DOHH2 (cell line): Measurements from ENCODE around the gene IL11.
A peak's percentile ranks its signal among the peaks of the same experiment; 100 is the strongest.

ENCODE experiments used
- H3F3A ChIP-seq: fragments of 200-600 bp; sonication (generic), shearing (Covaris generic); 2 replicates; pipeline ENCODE4 v1.6.0; 2016; ENCODE audit warnings: antibody characterized with exemption, mild to moderate bottlenecking; ENCODE audit not compliant: control insufficient read depth, insufficient read depth
- H3K27ac ChIP-seq: fragments of 200-600 bp; sonication (generic); 2 replicates; pipeline ENCODE4 v1.5.1; 2014; ENCODE audit warnings: low read depth, mild to moderate bottlenecking, low read length, moderate library complexity
- H3K27me3 ChIP-seq: fragments of 200-600 bp; sonication (generic); 2 replicates; pipeline ENCODE4 v1.6.1; 2014; ENCODE audit warnings: mild to moderate bottlenecking, low read length, mixed read lengths; ENCODE audit not compliant: control insufficient read depth
- H3K36me3 ChIP-seq: fragments of 200-600 bp; sonication (generic); 2 replicates; pipeline ENCODE4 v1.6.1; 2014; ENCODE audit warnings: mild to moderate bottlenecking, low read length, moderate library complexity, mixed read lengths; ENCODE audit not compliant: control insufficient read depth
- H3K4me1 ChIP-seq: fragments of 200-600 bp; sonication (generic); 2 replicates; pipeline ENCODE4 v1.6.1; 2014; ENCODE audit warnings: mild to moderate bottlenecking, low read length, mixed read lengths; ENCODE audit not compliant: control insufficient read depth
- H3K4me2 ChIP-seq: fragments of 200-600 bp; sonication (generic); 2 replicates; pipeline ENCODE4 v1.6.0; 2014; ENCODE audit warnings: mild to moderate bottlenecking, low read length, moderate library complexity
- H3K4me3 ChIP-seq: fragments of 200-600 bp; sonication (generic); 2 replicates; pipeline ENCODE4 v1.5.1; 2014; ENCODE audit warnings: mild to moderate bottlenecking, low read length, mixed read lengths
- H3K79me2 ChIP-seq: fragments of 200-600 bp; sonication (generic); 2 replicates; pipeline ENCODE4 v1.6.1; 2014; ENCODE audit warnings: mild to moderate bottlenecking, low read length, mixed read lengths; ENCODE audit not compliant: control insufficient read depth
- H3K9me2 ChIP-seq: fragments of 200-600 bp; sonication (generic); replicated peaks from 2 replicates; pipeline ENCODE4 v1.6.1; 2014; ENCODE audit warnings: mild to moderate bottlenecking, low read length, mixed read lengths; ENCODE audit not compliant: control insufficient read depth
- H3K9me3 ChIP-seq: fragments of 200-600 bp; sonication (generic); 2 replicates; pipeline ENCODE4 v1.6.1; 2014; ENCODE audit warnings: antibody characterized with exemption, low read length, mixed read lengths; ENCODE audit not compliant: control insufficient read depth, insufficient read depth
- H4K20me1 ChIP-seq: fragments of 200-600 bp; sonication (generic); 2 replicates; pipeline ENCODE4 v1.6.0; 2014; ENCODE audit warnings: low read depth, mild to moderate bottlenecking, antibody characterized with exemption, low read length, moderate library complexity; ENCODE audit not compliant: control insufficient read depth, insufficient read depth
- EZH2phosphoT487 ChIP-seq: fragments of 200-600 bp; sonication (generic); IDR thresholded peaks from 2 replicates; pipeline ENCODE4 v1.6.1; 2017; ENCODE audit warnings: borderline replicate concordance, mild to moderate bottlenecking, antibody characterized with exemption, low read length, moderate library complexity, mixed read lengths
- TF ChIP-seq, protein P1 (sequence below): fragments of 200-600 bp; sonication (generic); IDR thresholded peaks from one replicate; pipeline ENCODE4 v1.5.1; 2014; ENCODE audit warnings: antibody characterized with exemption, mild to moderate bottlenecking, low read depth, low read length; ENCODE audit not compliant: poor library complexity, severe bottlenecking

Gene IL11

DNA sequence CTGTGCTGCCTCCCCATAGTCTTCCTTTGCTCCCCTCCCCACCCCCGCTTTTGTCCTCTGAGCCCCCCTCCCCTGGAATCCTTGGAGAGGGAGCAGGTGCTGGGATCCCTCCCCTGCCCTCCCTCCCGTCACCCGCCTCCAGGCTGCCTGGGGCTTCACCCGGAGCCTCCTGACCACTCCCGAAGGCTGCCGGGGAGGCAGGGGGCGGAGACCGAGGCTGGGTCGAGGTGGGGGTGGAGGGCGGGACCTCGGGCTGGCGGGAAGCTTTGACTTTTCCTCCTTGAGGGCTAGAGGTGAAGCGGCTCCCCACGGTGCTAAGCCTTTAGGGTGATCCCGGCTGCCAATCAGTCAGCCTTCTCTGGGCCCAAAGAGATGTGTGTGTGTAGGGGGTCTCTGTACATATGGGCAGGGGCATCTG lies 29.1 kb downstream of the IL11 start:
- Histone ChIP-seq H3F3A (no peaks in the 10 kb centered on the region), H3K4me3 (peak overlapping the region; percentile 99), H3K9me3 (no peaks in the 10 kb centered on the region), H3K79me2 (peaks cover 18% of the 10 kb centered on the region), H3K27me3 (peaks cover 7% of the 10 kb centered on the region), H4K20me1 (0 out of 2 replicates have a peak, but pooled peaks cover 3% of the 10 kb centered on the region), H3K9me2 (no peaks in the 10 kb centered on the region), H3K27ac (0 out of 2 replicates have a peak overlapping the region, but pooled peaks have one; percentile 64), H3K4me1 (peaks cover 23% of the 10 kb centered on the region), H3K4me2 (peak overlapping the region; percentile 92), H3K36me3 (peaks cover 16% of the 10 kb centered on the region)
- TF ChIP-seq EZH2phosphoT487 = no peak
- TF ChIP-seq, protein P1, sequence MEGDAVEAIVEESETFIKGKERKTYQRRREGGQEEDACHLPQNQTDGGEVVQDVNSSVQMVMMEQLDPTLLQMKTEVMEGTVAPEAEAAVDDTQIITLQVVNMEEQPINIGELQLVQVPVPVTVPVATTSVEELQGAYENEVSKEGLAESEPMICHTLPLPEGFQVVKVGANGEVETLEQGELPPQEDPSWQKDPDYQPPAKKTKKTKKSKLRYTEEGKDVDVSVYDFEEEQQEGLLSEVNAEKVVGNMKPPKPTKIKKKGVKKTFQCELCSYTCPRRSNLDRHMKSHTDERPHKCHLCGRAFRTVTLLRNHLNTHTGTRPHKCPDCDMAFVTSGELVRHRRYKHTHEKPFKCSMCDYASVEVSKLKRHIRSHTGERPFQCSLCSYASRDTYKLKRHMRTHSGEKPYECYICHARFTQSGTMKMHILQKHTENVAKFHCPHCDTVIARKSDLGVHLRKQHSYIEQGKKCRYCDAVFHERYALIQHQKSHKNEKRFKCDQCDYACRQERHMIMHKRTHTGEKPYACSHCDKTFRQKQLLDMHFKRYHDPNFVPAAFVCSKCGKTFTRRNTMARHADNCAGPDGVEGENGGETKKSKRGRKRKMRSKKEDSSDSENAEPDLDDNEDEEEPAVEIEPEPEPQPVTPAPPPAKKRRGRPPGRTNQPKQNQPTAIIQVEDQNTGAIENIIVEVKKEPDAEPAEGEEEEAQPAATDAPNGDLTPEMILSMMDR = no peak

DNA sequence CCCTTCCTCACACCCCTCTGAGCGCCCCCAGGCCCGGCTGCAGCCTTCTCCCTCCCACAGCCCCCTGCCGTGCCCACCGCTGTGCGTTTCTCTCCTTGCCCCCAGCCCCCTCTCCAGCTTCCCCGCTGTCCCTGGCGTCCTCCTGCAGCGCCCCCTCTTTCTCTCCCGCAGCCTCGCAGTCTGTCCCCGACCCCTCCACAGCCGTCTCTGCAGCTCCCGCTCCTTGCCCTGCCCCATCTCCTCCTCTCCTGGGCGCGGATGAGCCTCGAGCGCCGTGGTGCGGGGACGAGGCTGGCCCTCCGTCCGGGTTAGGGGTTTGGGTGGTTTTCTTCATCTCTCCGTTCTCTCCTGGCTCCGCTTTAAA lies 29.5 kb downstream of the IL11 start:
- peaks cover 18% of the 10 kb centered on the region for H3K79me2 ChIP-seq
- no peaks in the 10 kb centered on the region for H3F3A ChIP-seq
- 0 out of 2 replicates have a peak, but pooled peaks cover 3% of the 10 kb centered on the region for H4K20me1 ChIP-seq
- no peaks in the 10 kb centered on the region for H3K9me2 ChIP-seq
- peaks cover 7% of the 10 kb centered on the region for H3K27me3 ChIP-seq
- H3K4me1 ChIP-seq = peaks cover 23% of the 10 kb centered on the region
- peaks cover 16% of the 10 kb centered on the region for H3K36me3 ChIP-seq
- TF ChIP-seq, protein P1 = peak; percentile 76
- no peak for TF ChIP-seq EZH2phosphoT487
- peak overlapping the region; percentile 99 for H3K4me3 ChIP-seq
- H3K9me3 ChIP-seq = no peaks in the 10 kb centered on the region
- H3K4me2 ChIP-seq = peak overlapping the region; percentile 92
- H3K27ac ChIP-seq = peak overlapping the region; percentile 64

DNA sequence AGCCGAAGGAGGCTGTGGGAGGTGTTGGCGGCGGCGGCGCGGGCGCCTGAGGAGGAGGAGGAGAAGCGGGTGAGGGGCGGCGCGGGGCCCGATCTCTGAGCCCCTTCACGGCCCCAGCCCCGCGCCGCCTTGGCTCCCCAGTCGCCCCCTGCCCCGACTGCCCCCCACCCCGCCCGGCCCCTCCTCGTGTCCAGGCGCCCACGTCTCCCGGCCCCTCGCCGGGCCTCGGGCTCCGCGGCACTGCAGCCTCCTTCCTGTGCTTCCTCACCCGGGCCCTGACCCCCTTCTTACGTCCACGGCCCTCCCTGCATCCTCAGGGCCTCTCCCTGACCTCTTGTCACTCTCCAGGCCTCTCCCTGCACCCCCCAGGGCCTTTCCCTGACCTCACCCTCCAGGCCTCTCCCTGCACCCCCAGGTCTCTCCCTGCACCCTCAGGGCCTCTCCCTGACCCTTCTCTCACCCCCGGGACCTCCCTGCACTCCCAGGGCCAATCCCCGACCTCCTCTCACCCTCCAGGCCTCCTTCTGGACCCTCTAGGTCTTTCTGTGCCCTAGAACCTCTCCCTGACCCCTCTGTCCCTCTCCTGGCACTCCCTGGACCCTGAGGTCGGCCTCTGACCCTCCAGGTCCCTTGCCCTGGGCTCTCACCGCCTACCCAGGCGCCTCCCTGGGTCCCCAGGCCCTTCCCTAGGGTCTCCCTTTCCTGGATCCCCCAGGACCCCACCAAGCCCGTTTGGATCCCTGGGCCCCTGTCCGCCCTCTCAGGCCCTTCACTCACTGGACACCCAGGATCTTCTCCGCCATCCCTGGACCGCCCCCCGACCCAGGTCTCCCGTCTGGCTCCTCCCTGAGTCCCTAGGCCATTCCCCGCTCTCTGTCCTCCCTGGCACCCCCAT lies 30.1 kb downstream of the IL11 start:
- H3K4me2 ChIP-seq = peak overlapping the region; percentile 92
- H3F3A ChIP-seq = no peaks in the 10 kb centered on the region
- H4K20me1 ChIP-seq = 0 out of 2 replicates have a peak, but pooled peaks cover 3% of the 10 kb centered on the region
- H3K9me3 ChIP-seq = no peaks in the 10 kb centered on the region
- H3K27me3 ChIP-seq = peaks cover 7% of the 10 kb centered on the region
- peak overlapping the region; percentile 99 for H3K4me3 ChIP-seq
- no peak for TF ChIP-seq EZH2phosphoT487
- TF ChIP-seq, protein P1 = no peak
- peaks cover 23% of the 10 kb centered on the region for H3K4me1 ChIP-seq
- H3K36me3 ChIP-seq = peaks cover 16% of the 10 kb centered on the region
- H3K27ac ChIP-seq = peak overlapping the region; percentile 64
- no peaks in the 10 kb centered on the region for H3K9me2 ChIP-seq
- peaks cover 18% of the 10 kb centered on the region for H3K79me2 ChIP-seq
